ENCODE results near the gene GSC. TPM values are rescaled to one million over a fixed set of nuclear protein-coding genes. Genes with fewer than 3 reads are reported as not detected.
A peak's percentile ranks its signal among the peaks of the same experiment; 100 is the strongest.
"Not testable (repeated sequence)": the region's sequence is repeated elsewhere in the genome, so short reads cannot be mapped to it uniquely, and the experiment has no call there.

The GSC gene
- polyA plus RNA-seq, 1 experiment = not detected

- no peak for TF ChIP-seq CTCF (IDR thresholded peaks at IDR 0.05; ENCODE audit: insufficient read depth, low read depth, low read length)
- no peak for DNase-seq (ENCODE audit: low read depth)
- Histone ChIP-seq H3K4me3 (ENCODE audit: low read depth, low read length) (no peak overlapping the region), H3K36me3 (ENCODE audit: control insufficient read depth, insufficient read depth, low read length) (no peaks in the 10 kb centered on the region), H3K27me3 (ENCODE audit: control insufficient read depth, insufficient read depth, low read length) (no peaks in the 10 kb centered on the region)
- POLR2A ChIA-PET = no interaction called here
- CTCF ChIA-PET = no interaction called here
Observed at GRCh38 chr14:94750371-94750770, 19.5 kb downstream of the GSC start.

GRCh38 chr14:94748667-94749347 is 21.1 kb downstream of the GSC start:
- ChIA-PET CTCF (interaction anchor here (0.6 kb wide), 1 partner anchor 1011 kb away, joined by 3 read pairs; no protein-coding TSS in a partner anchor), POLR2A (no interaction called here)
- Histone ChIP-seq H3K36me3 (ENCODE audit: control insufficient read depth, insufficient read depth, low read length) (no peaks in the 10 kb centered on the region), H3K27me3 (ENCODE audit: control insufficient read depth, insufficient read depth, low read length) (no peaks in the 10 kb centered on the region), H3K4me3 (ENCODE audit: low read depth, low read length) (no peak overlapping the region)
- 0 out of 2 replicates have a peak, but pooled peaks have one; percentile 25 for TF ChIP-seq CTCF (IDR thresholded peaks at IDR 0.05; ENCODE audit: insufficient read depth, low read depth, low read length)
- no peak for DNase-seq (ENCODE audit: low read depth)

GRCh38 chr14:94747739-94748138 is 22.2 kb downstream of the GSC start:
- H3K4me3 ChIP-seq (ENCODE audit: low read depth, low read length) = no peak overlapping the region
- DNase-seq (ENCODE audit: low read depth) = no peak
- H3K36me3 ChIP-seq (ENCODE audit: control insufficient read depth, insufficient read depth, low read length) = no peaks in the 10 kb centered on the region
- ChIA-PET POLR2A (no interaction called here), CTCF (no interaction called here)
- H3K27me3 ChIP-seq (ENCODE audit: control insufficient read depth, insufficient read depth, low read length) = no peaks in the 10 kb centered on the region
- TF ChIP-seq CTCF (IDR thresholded peaks at IDR 0.05; ENCODE audit: insufficient read depth, low read depth, low read length) = no peak

- H3K36me3 ChIP-seq (ENCODE audit: control insufficient read depth, insufficient read depth, low read length); DNase-seq (ENCODE audit: low read depth); H3K4me3 ChIP-seq (ENCODE audit: low read depth, low read length); H3K27me3 ChIP-seq (ENCODE audit: control insufficient read depth, insufficient read depth, low read length); POLR2A ChIA-PET; CTCF ChIA-PET: not testable (repeated sequence)
Observed at GRCh38 chr14:94747153-94747552, 22.8 kb downstream of the GSC start.

- H3K4me3 ChIP-seq (ENCODE audit: low read depth, low read length) = no peak overlapping the region
- no peak for TF ChIP-seq CTCF (IDR thresholded peaks at IDR 0.05; ENCODE audit: insufficient read depth, low read depth, low read length)
- ChIA-PET POLR2A (no interaction called here), CTCF (interaction anchor here (0.7 kb wide), 1 partner anchor 23 kb away, joined by 3 read pairs; no protein-coding TSS in a partner anchor)
- DNase-seq (ENCODE audit: low read depth) = no peak
- H3K27me3 ChIP-seq (ENCODE audit: control insufficient read depth, insufficient read depth, low read length) = no peaks in the 10 kb centered on the region
- no peaks in the 10 kb centered on the region for H3K36me3 ChIP-seq (ENCODE audit: control insufficient read depth, insufficient read depth, low read length)
Observed at GRCh38 chr14:94746131-94746530, 23.8 kb downstream of the GSC start.

- POLR2A ChIA-PET = no interaction called here
- DNase-seq (ENCODE audit: low read depth) = no peak
- Histone ChIP-seq H3K4me3 (ENCODE audit: low read depth, low read length) (no peak overlapping the region), H3K27me3 (ENCODE audit: control insufficient read depth, insufficient read depth, low read length) (no peaks in the 10 kb centered on the region), H3K36me3 (ENCODE audit: control insufficient read depth, insufficient read depth, low read length) (no peaks in the 10 kb centered on the region)
- CTCF ChIA-PET = no interaction called here
- no peak for TF ChIP-seq CTCF (IDR thresholded peaks at IDR 0.05; ENCODE audit: insufficient read depth, low read depth, low read length)
Observed at GRCh38 chr14:94738751-94739150, 31.2 kb downstream of the GSC start.

Data from BJ (cell line).